ENCODE measurements around the gene TRIM4.
"Not testable (repeated sequence)": the region's sequence is repeated elsewhere in the genome, so short reads cannot be mapped to it uniquely, and the experiment has no call there.

Gene TRIM4

GRCh38 chr7:99919814-99920112 is 433 bp upstream of the TRIM4 start:
- DNase-seq: no peak

- no peak for DNase-seq
Measured at GRCh38 chr7:99910976-99911375, 8.4 kb downstream of the TRIM4 start.

GRCh38 chr7:99901581-99901980 is 17.7 kb downstream of the TRIM4 start:
- DNase-seq: no peak

GRCh38 chr7:99899830-99900519 is 19.4 kb downstream of the TRIM4 start:
- DNase-seq: no peak

DNA sequence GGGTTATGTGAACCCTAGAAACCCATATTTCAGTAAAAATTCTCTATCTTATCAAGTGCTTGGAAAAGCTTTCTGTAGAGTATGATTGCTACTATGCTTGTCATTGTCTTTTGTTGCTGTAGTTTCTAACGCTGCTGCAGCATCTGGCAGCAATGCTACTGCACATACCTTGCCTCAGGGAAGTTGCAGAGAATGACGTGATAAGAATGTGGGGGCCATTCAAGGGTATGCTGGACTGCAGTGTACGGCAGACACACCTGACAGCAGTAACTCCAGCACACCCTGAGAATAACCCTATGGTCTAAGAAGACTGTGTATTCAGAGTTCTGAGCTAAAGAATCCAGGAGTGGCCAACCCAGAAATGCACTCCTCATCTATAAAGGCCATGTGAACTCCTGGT is 20.5 kb downstream of the TRIM4 start:
- DNase-seq: no peak

DNA sequence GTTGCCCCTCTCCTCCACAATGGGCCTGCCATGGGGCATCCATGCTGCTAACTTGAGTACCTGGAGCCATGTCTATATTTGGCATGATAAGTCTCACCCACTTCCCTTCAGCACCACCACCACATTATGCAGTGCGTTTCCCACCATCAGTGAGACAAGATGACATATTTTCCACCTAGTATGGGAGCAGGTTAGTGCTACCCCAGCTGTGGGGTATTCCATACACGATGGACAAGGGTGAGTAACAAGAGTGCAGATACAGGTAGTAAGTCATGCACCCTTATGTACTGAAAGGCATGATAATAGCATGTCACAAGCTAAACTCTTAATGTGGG is 21.3 kb downstream of the TRIM4 start:
- DNase-seq: no peak

DNA sequence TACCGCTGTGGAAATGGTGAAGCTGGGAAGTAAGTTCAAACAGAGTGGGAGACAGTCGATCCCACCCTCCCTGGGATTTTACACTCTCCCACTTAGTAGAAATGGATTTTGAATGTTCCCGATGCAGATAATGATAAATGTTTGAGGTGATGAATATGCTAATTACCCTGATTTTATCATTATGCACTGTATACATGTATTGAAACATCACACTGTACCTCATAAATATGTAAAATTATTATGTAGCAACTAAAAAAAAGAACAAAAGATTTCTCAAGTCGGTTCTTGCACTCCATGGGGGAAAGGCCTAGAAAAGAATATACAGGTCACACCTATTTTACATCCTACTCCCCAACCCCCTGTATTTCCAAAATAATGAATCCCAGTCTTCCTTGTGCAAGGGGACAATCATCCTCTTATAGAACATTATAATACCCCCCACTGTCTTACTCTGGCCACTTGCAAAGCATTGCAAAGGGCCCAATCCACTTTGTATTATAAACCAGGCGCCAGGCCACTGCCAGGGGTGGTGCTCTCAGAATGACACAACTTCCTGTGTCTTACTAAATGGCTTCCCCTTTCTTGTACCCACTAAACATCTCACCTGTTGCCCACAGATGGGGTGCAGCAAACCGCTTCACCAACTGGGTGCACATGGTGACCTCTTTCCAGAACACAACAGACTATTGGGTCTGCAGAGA is 21.9 kb downstream of the TRIM4 start:
- no peak for DNase-seq

DNA sequence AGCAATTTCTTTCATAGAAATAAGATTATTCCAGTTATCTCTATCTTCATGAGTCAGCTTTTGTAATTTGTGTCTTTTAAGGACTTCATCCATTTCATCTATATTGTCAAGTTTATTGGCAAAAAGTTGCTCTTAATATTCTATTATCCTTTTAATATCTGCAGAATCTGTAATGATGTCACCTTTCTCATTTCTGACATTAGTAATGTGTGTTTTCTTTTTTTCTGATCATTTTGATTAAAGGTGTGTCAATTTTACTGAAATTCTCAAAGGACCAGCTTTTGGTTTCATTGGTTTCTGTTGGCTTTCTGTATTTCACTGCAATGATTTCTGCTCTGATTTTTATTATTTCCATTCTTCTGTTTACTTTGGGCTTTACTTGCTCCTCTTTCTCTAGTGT is 24.6 kb downstream of the TRIM4 start:
- DNase-seq: no peak

- DNase-seq: no peak
Measured at GRCh38 chr7:99893280-99893679, 26.1 kb downstream of the TRIM4 start.

DNA sequence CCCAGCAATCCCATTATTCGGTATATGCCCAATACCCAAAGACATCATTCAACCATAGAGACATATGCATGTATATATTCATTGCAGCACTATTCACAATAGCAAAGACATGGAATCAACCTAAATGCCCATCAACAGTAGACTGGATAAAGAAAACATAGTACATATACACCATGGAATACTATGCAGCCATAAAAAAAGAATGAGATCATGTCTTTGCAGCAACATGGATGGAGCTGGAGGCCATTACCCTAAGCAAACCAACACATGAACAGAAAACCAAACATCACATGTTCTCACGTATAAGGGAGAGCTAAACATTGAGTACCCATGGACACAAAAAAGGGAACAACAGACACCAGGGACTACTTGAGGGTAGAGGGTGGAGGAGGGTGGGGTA is 29.0 kb downstream of the TRIM4 start:
- not testable (repeated sequence) for DNase-seq

DNA sequence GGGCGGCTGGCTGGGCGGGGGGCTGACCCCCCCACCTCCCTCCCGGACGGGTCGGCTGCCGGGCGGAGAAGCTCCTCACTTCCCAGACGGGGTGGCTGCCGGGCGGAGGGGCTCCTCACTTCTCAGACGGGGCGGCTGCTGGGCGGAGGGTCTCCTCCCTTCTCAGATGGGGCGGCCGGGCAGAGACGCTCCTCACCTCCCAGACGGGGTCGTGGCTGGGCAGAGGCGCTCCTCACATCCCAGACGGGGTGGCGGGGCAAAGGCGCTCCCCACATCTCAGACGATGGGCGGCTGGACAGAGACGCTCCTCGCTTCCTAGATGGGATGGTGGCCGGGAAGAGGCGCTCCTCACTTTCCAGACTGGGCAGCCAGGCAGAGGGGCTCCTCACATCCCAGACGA is 31.0 kb downstream of the TRIM4 start:
- not testable (repeated sequence) for DNase-seq

DNA sequence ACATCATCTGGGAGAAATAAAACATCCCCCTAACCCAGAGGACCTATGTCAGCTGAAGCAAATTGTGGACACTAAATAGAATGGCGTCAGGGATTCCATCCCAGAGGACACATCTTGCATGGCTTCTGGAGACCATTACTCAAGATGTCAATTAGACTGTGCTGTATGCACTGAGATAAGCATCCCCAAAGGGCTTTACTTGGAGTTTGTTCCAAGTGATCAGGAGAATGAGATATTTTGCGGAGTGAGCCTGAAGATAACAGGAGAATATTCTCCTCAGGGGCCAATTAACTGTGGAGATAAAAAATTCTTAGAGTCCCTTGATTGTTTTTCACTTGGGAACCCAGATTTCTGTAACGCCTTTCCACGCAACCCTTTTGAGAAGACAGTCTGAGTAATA is 38.0 kb downstream of the TRIM4 start:
- no peak for DNase-seq

DNA sequence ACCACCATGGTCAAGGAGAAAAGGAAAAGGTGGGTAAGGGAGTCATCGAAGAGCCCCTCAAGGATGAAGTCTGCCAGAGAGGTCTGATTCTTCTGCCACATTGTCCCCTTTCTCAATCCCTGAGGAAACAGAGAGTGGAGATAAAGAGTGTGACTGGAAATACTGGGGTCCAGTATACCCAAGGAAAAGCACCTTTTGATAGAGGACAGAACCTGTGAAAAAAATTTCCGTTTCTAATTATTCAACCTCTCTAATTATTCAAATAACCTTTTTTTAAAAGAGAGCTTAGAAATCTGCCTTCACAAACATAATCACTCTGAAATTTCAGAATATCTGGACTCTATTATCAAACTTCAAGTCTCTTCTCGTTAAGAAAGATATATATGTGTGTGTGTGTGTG is 42.4 kb downstream of the TRIM4 start, which contains the start of gene OR2AE1:
Gene OR2AE1, minus strand, starts transcription at position 101 of the 400 bp plus-strand sequence. Its CDS starts 0 bp downstream, at position 101.
- DNase-seq: no peak

- DNase-seq: no peak
Measured at GRCh38 chr7:99876491-99876890, 42.8 kb downstream of the TRIM4 start.

DNA sequence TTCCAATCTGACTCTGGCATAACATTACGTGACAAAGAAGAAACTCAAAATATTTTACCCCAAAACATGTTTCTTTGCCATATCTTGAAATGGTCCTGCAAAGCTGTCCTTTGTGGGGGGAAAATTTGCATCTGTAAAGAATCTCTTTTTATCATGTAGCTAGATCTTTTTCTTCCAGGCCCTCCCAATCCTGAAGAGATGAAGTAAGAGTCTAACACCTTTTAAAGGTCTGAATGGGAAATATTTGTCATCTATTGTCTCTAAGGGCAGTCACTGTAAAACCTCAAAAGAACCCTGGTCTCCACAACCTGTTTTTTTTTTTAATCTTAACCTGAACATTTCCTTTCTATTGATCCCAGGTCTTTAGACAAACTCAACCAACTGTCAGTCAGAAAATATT is 51.1 kb downstream of the TRIM4 start:
- DNase-seq: no peak

- not testable (repeated sequence) for DNase-seq
Measured at GRCh38 chr7:99867477-99867876, 51.9 kb downstream of the TRIM4 start.

DNA sequence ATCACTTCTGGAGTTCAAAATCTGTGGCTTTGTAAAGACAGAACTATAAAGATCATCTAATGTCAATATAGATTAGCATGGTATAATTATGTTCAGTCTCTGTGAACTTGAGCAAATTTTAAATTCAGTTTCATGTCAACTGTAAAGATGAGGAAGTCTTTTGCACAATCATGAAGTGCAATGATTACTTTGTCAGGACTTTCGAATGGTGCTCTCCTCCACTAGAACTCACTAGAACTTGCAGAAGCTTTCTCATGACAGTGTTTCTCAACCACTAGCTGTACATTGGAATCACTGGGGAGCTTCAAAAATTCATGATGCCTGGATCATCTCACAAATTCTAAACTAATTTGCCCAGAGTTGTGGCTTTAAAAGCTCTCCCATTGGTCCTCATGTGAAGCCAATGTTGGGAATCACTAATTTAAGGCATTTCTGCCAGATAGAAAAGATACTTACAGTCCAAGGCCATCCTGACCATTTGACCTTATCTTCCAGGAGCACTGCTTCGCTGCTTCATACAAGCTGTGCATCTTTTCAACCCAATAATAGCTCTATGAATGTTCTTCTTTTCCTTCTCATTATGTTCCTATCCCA is 55.4 kb downstream of the TRIM4 start:
- no peak for DNase-seq

DNA sequence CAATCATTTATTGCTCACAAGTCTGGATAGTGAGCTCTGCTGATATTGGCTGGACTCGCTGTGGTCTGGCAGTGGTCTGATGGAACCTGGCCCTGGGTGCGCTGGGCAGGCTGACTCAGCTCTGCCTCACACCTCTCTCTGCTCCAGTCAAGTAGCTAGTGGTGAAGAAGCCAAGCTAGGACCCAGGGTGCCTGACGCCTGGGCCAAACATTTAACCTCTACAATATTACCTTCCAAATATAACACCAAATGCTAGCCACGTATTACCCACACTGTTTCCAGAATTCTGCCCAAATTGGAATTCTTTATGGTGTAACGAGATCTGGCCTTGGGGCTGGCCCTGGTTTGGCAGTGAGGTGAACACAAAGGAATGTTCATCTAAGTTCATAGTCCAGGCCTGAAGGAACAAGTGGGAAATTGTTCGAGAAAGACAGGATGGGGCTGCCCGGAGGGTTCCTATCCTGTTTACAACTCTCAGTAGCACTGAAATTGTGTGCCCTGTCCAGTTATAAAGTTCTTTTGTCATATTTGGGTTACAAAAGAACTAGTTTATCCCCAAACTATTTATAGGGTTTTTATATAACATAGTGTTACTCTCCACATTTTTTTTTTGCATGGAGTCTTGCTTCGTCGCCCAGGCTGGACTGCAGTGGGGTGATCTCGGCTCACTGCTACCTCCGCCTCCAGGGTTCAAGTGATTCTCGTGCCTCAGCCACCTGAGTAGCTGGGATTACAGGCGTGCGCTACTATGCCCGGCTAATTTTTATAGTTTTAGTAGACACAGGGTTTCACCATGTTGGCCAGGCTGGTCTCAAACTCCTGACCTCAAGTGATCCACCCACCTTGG is 58.8 kb downstream of the TRIM4 start:
- DNase-seq: no peak

DNA sequence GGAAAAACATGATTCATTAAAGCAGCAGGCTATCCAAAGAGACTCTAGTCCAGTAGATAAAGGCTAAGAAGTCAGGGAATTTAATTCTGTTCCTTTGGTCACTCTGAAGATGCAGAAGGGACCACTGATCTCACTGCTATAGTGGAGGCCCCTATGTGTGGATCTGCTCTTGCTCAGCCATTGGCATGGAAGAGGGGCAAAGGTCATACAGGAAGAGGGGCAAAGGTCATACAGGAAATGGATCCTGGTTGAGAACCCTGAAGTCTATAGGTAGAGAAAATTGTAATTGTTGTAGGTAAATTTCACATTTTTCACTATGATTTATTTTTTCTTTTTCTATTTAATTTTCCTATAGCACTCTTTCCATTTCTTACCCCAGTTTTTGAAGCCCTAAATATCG is 64.1 kb downstream of the TRIM4 start:
- no peak for DNase-seq

DNA sequence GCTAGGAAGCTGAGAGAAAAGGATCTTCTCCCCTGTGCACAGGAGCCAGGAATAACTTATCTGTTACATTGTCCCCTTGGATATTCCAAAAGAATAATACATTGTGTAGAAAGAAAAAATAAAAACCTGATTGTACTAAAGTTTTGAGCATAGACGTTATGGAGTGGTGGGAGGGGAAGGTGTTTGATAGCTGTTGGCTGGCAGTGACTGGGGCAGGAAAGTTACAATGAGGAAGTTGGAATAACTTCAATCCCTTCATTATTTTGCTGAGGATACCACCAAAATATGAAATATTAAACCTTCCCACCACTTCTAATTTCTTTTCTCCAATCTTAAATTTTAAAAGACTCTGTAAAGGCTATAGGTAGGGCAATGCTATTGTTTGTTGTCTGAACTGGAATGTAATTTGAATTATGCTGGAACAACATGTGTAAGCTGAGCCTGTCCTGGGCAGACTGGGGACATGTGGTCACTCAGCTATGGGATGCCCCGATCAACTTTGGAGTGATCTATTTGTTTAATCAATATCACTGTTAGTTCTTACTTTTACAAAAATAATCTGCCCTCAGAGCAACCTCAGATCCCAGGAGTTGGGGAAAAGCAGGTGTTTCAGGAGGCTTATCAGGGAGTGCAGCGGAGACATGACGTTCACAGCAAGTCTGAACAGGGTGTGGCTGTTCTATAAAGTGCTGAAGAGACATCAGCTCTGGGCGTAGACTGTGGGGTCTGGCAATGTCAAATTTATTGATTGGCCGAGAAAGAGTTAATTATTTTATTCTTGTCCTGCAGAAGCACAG is 70.7 kb downstream of the TRIM4 start:
- no peak for DNase-seq

DNA sequence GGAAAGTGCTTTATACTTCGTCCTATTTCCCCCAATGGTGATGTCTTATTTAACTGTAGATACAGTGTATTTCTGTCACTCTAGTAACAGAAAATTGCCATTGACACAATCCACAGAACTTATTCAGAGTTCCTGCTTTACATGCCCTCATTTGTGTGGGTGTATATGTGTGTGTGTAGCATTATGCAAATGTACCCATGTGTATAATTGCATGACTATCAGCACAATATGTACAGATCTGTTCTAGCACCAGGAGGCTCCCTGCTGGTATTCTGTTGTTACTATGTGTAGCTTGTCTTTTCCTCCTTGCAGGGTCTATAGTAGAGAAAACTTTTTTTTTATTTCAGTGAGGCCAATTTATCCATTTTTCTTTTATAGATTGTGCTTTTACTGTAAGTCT is 75.0 kb downstream of the TRIM4 start:
- no peak for DNase-seq

- no peak for DNase-seq
Measured at GRCh38 chr7:99843808-99844207, 75.5 kb downstream of the TRIM4 start.

DNA sequence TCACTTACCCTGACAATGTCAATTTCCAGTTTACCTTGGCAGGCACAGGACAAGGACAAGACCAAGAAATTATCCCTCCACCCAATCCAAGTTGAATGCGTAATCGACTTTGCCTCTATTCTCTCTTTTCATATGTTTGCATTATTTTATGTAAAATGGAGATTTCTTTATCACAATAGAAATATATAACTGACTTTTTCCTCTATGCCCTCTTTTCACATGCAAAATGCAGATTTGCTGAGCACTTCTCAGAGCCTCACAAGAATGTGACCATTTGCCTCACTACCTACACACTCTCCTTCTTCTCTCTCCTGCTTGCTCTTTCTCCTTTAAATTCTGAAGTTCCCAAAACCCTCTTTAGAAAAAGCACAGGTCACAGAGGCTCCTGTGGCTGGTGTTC is 76.4 kb downstream of the TRIM4 start:
- no peak for DNase-seq

Data from activated gamma-delta T cell treated with Interleukin-2 at 50 U/mL for 16 hours (primary cell).